ENCODE measurements around the gene CAND1.

GRCh38 chr12:67237231-67237630 is 31.9 kb upstream of the CAND1 start:
- TF ChIP-seq TAF1 (IDR thresholded peaks at IDR 0.05; ENCODE audit: borderline replicate concordance, low read depth, low read length) (no peak), POLR2A (IDR thresholded peaks at IDR 0.05; ENCODE audit: low read depth, low read length) (no peak)

Measured in GM12892 (cell line).